Upper lobe of left lung (tissue), 6 donors: ENCODE measurements around the gene PHETA1. TPM values are rescaled to one million over a fixed set of nuclear protein-coding genes. Genes with fewer than 3 reads are reported as not detected.

ENCODE experiments used
- ATAC-seq, 2 donors: fragments of 200-7000 bp; cut with Tn5 transposase; one replicate each; pipeline ENCODE4 v1.9.1; 2022; ENCODE audit warnings: mild to moderate bottlenecking in 2 of 2, moderate library complexity in 2 of 2; ENCODE audit not compliant: low FRiP score in 2 of 2
- DNase-seq, 2 donors: peaks; one replicate each; pipeline ENCODE4 v3.0.0-alpha.2; 2019 to 2020
- H3K27ac ChIP-seq, 4 donors: fragments of 200-600 bp; sonication (generic); one replicate each; pipeline ENCODE4 v1.5.1; 2016 to 2019
- H3K27me3 ChIP-seq, 4 donors: fragments of 200-600 bp; sonication (generic); one replicate each; pipeline ENCODE4 v1.5.1; 2017 to 2019
- H3K36me3 ChIP-seq, 4 donors: fragments of 200-600 bp; sonication (generic); one replicate each; pipeline ENCODE4 v1.5.1; 2016 to 2019
- H3K4me1 ChIP-seq, 4 donors: fragments of 200-600 bp; sonication (generic); one replicate each; pipeline ENCODE4 v1.5.1; 2018 to 2019
- H3K4me3 ChIP-seq, 4 donors: fragments of 200-600 bp; sonication (generic); one replicate each; pipeline ENCODE4 v1.5.1; 2017 to 2019; ENCODE audit warnings: mild to moderate bottlenecking in 2 of 4, moderate library complexity in 1 of 4
- H3K9me3 ChIP-seq, 4 donors: fragments of 200-600 bp; sonication (generic); one replicate each; pipeline ENCODE4 v1.5.1; 2018 to 2019
- CTCF ChIP-seq, 6 experiments: fragments of 450-650 bp in 4 of 6; fragments of 200-600 bp in 2 of 6; sonication (generic) in 2 of 6; IDR thresholded peaks; one replicate each; pipeline ENCODE4 v1.5.1; 2016 to 2019; ENCODE audit warnings: antibody characterized with exemption in 6 of 6
- EP300 ChIP-seq, 4 donors: sonication (generic); formaldehyde crosslinking; IDR thresholded peaks; one replicate each; pipeline ENCODE4 v1.5.1; 2017; ENCODE audit warnings: antibody characterized with exemption in 4 of 4, control low read depth in 2 of 4
- POLR2A ChIP-seq, 4 donors: fragments of 450-650 bp; IDR thresholded peaks; one replicate each; pipeline ENCODE4 v1.5.1; 2016 to 2017; ENCODE audit warnings: antibody characterized with exemption in 4 of 4, mild to moderate bottlenecking in 2 of 4
- POLR2AphosphoS5 ChIP-seq, 2 donors: sonication (generic); formaldehyde crosslinking; IDR thresholded peaks; one replicate each; pipeline ENCODE4 v1.5.1; 2017; ENCODE audit warnings: antibody characterized with exemption in 2 of 2
- WGBS, 2 donors: methylation state at CpG; one replicate each; pipeline ENCODE4 v1.1.5; 2017 to 2018; 5-methylcytosine and 5-hydroxymethylcytosine counted together
- total RNA-seq, 6 donors: library from RNA; depleted of rRNA in 4 of 6; stranded (reverse); fragments of >200 nt in 4 of 6; gene quantifications; one replicate each; pipeline versions ENCODE4 v1.1.0 to v1.2.1, GENCODE V29; 2016 to 2021
- donor health status: DM: no; HTN: no; CAD: no; lungs with moderate emphysema.
- donor health status: DM: no; HTN: yes; CAD: no; lungs with severe emphysema.

PHETA1 gene
- total RNA-seq, 6 donors from 2014 or later = 9.1 to 24.6 (median 21.2) TPM

GRCh38 chr12:111360325-111360930 lies 8.5 kb downstream of the PHETA1 start:
- DNase-seq (no peak), ATAC-seq (no peak)
- no peak for TF ChIP-seq EP300 (IDR thresholded peaks at IDR 0.05)
- no peak for TF ChIP-seq POLR2AphosphoS5 (IDR thresholded peaks at IDR 0.05)
- no peak for TF ChIP-seq POLR2A (IDR thresholded peaks at IDR 0.05)
- TF ChIP-seq CTCF (IDR thresholded peaks at IDR 0.05) = no peak
- Histone ChIP-seq H3K27me3 (no peaks in the 10 kb centered on the region), H3K4me1 (peaks cover 0 to 20% (median 5%) of the 10 kb centered on the region in 4 donors), H3K9me3 (no peaks in the 10 kb centered on the region), H3K27ac (no peak overlapping the region), H3K4me3 (no peak overlapping the region), H3K36me3 (peaks cover 0 to 14% (median 6%) of the 10 kb centered on the region in 4 donors)
- 71 to 79% methylated on average over 7 to 9 of the region's 9 CpGs for WGBS, 2 donors

GRCh38 chr12:111359914-111360276 lies 9.0 kb downstream of the PHETA1 start:
- H3K4me3 ChIP-seq = no peak overlapping the region

GRCh38 chr12:111359231-111359913 lies 9.5 kb downstream of the PHETA1 start:
- H3K4me1 ChIP-seq = peaks cover 0 to 20% (median 5%) of the 10 kb centered on the region in 4 donors
- H3K27me3 ChIP-seq = no peaks in the 10 kb centered on the region
- H3K9me3 ChIP-seq = no peaks in the 10 kb centered on the region
- H3K36me3 ChIP-seq = peaks cover 0 to 14% (median 6%) of the 10 kb centered on the region in 4 donors
- DNase-seq (no peak), ATAC-seq (no peak)
- WGBS, 2 donors = 51 to 53% methylated on average over 11 of the region's 11 CpGs
- H3K27ac ChIP-seq = no peak overlapping the region
- TF ChIP-seq POLR2A (IDR thresholded peaks at IDR 0.05) (no peak), POLR2AphosphoS5 (IDR thresholded peaks at IDR 0.05) (no peak)
- H3K4me3 ChIP-seq = no peak overlapping the region

More at GRCh38 chr12:111359914-111360276, 9.0 kb downstream of the PHETA1 start:
- ATAC-seq = no peak
- TF ChIP-seq POLR2A (IDR thresholded peaks at IDR 0.05) (no peak), CTCF (IDR thresholded peaks at IDR 0.05) (no peak), EP300 (IDR thresholded peaks at IDR 0.05) (no peak), POLR2AphosphoS5 (IDR thresholded peaks at IDR 0.05) (no peak)
- Histone ChIP-seq H3K4me1 (peaks cover 0 to 20% (median 5%) of the 10 kb centered on the region in 4 donors), H3K27me3 (no peaks in the 10 kb centered on the region), H3K36me3 (peaks cover 0 to 14% (median 6%) of the 10 kb centered on the region in 4 donors), H3K9me3 (no peaks in the 10 kb centered on the region), H3K27ac (no peak overlapping the region)
- DNase-seq = no peak
- WGBS, 2 donors = 66 to 74% methylated on average over 5 of the region's 5 CpGs

GRCh38 chr12:111355201-111355925 lies 13.5 kb downstream of the PHETA1 start:
- Histone ChIP-seq H3K4me3 (no peak overlapping the region), H3K27me3 (no peaks in the 10 kb centered on the region), H3K27ac (no peak overlapping the region), H3K36me3 (no peaks in the 10 kb centered on the region), H3K9me3 (no peaks in the 10 kb centered on the region), H3K4me1 (no peaks in the 10 kb centered on the region)
- no peak for DNase-seq
- no peak for ATAC-seq
- no peak for TF ChIP-seq POLR2AphosphoS5 (IDR thresholded peaks at IDR 0.05)
- WGBS, 2 donors = 76 to 79% methylated on average over 9 of the region's 9 CpGs

GRCh38 chr12:111354511-111354910 lies 14.4 kb downstream of the PHETA1 start:
- WGBS, 2 donors = 88 to 91% methylated on average over 4 to 5 of the region's 5 CpGs
- Histone ChIP-seq H3K9me3 (no peaks in the 10 kb centered on the region), H3K27ac (no peak overlapping the region), H3K4me3 (no peak overlapping the region), H3K4me1 (no peaks in the 10 kb centered on the region), H3K27me3 (no peaks in the 10 kb centered on the region), H3K36me3 (no peaks in the 10 kb centered on the region)
- ATAC-seq = no peak
- no peak for TF ChIP-seq POLR2A (IDR thresholded peaks at IDR 0.05)
- TF ChIP-seq CTCF (IDR thresholded peaks at IDR 0.05) = no peak
- TF ChIP-seq POLR2AphosphoS5 (IDR thresholded peaks at IDR 0.05) = no peak
- no peak for TF ChIP-seq EP300 (IDR thresholded peaks at IDR 0.05)
- no peak for DNase-seq
